Measurements from ENCODE around the gene CEACAM4.
"Not testable (repeated sequence)": the region's sequence is repeated elsewhere in the genome, so short reads cannot be mapped to it uniquely, and the experiment has no call there.

The CEACAM4 gene

DNA sequence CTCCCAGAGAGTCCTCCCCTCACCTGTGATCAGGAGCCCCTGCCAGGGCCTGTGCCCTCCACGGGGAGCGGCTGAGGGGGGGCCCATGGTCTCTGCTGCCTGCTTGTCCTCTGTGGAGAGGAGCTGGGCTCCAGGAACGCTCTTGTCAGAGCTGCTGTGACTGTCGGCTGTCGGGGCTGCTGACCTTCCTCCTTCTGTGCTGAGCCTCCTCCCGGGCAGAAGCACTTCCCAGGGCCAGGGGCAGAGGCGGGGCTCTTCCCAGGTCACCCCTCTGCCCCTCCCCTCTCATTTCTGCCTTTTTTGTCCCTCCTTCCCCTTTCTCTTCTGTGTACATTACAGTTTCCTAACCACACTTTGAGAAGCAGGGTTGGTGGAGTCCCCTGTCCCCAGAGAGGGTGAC, at the start of gene CEACAM4:
Gene CEACAM4 (minus strand): TSS at position 198 of the 400 bp plus-strand sequence. CDS start 111 bp downstream, at position 87.
- no peak for DNase-seq

DNA sequence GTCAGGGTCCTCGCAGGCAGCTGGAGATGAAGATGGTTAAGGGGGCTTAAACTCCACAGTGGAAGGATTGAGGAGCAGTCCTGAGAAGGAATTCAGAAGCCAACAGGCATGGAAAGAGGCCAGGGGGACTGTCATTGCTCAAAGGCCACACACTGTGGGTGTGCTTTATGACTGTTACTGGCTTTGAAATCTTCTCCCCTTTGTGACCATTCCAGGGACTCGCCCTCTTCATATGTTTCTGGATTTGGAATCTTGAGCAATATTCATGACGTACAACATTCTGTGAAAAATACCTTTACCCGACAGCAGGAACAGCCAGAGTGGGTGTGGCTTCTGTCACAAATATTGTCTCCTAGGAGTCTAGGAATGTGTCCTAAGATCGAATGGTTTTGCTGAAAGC, 44.6 kb upstream of the CEACAM4 start:
- no peak for DNase-seq

DNA sequence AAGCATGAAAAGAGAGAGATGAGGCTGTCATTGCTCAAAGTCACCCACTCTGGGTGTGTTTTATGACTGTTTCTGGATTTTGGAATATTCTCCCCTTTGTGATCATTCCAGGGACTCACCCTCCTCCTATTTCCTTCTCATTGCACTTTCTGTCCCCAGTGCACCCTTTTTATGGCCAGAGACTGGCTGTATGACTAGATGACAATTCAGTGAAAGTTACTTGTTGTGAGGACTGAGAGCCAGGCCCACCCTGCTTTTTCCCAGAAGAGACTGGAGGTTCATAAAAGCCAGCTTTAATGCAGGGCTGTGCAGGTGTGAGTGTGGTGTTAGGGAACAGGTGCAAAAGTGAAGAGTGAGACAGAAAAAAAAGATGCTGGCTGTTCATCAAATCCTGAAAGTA, 43.9 kb upstream of the CEACAM4 start:
- DNase-seq = no peak

DNA sequence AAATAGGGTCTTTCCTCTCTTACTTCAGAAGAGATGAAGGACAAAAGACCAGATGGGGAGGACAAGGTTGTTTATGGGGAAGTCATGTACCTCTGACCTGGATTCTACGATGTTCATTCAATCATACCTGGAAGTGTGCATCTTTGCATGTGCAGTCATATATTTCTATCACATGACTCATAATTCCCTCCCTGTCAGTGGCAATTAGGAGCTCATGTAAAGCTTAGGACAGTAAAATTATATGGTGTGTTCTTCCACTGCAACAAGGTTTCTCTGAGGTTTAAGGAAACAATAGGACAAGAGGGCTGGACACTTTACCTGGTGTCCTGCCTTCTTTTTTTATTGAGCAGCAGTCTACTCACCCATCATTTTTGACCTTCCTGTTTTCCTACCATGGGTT, 41.4 kb upstream of the CEACAM4 start:
- no peak for DNase-seq

DNA sequence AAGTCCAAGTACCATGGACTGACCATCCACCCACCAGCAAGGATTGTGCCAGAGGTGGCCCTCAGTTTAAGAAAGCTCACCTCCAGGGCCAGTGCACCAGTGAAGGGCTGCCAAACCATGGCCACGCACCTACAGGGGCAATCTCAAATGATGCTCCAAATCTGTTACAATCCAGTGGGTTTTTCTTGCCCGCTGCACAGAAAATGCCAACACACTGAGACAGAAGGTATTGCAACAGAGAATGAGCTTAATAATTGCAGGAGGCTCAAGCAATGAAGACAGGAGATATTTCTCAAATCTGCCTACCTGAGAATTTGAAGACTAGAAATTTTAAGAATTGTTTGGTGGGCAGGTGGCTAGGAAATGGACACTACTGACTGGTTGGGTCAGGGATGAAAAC, 39.2 kb upstream of the CEACAM4 start:
- DNase-seq = no peak

DNA sequence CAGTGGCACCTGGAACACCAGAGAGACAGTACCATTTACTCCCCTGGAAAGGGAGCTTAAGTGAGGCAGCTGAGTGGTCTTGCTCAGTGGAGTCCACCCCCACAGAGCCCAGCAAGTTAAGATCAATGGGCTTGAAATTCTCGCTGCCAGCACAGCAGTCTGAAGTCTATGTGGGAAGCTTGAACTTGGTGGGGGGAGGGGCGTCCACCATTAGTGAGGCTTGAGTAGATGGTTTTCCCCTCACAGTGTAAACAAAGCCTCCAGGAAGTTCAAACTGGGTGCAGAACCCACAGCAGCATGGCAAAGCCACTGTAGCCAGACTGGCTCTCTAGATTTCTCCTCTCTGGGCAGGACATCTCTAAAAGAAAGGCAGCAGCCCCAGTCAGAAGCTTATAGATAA, 30.3 kb upstream of the CEACAM4 start:
- DNase-seq = no peak

DNA sequence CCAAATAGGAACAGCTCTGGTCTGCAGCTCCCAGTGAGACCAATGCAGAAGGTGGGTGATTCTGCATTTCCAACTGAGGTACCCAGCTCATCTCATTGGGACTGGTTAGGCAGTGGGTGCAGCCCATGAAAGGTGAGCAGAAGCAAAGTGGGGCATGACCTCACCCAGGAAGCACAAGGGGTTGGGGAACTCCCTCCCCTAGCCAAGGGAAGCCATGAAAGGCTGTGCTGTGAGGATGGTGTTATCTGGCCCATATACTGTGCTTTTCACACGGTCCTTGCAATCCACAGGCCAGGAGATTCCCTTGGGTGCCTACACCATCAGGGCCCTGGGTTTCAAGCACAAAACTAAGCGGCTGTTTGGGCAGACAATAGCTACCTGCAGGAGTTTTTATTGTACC, 29.9 kb upstream of the CEACAM4 start:
- DNase-seq = not testable (repeated sequence)

DNA sequence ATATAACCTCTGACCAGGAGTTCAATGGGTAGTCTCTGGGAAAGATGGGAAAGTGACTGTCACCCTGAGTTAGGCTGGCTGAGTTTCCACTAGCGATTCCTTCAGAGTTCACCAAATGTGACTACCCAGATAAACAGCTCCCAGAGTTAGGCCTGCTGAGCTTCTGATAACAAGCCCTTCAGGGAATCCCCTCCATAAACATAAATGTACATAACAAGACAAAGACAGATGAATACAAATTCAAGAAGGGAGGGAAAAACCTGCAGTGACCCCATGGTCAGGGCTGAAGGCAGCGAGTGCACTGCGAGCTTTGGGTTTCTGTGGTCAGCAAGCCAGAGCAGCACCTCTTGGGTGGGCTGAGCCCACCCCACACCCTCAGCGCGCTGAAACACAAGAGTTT, 25.4 kb upstream of the CEACAM4 start:
- DNase-seq = no peak

DNA sequence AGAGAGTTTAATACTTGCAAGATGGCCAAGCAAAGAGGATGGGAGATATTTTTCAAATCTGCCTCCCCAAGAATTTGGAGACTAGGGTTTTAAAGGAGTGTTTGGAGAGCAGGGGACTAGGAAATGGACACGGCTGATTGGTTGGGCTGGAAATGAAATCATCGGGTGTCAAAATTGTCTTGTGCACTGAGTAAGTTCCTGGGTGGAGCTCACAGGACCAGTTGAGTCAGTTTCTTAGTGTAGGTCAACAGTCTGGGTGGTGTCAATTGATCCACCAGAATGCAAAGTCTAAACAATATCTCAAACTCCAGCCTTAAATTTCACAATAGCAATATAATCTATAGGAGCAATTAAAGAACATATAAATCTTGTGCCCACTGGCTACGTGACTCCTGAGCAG, 23.0 kb upstream of the CEACAM4 start:
- DNase-seq = no peak

DNA sequence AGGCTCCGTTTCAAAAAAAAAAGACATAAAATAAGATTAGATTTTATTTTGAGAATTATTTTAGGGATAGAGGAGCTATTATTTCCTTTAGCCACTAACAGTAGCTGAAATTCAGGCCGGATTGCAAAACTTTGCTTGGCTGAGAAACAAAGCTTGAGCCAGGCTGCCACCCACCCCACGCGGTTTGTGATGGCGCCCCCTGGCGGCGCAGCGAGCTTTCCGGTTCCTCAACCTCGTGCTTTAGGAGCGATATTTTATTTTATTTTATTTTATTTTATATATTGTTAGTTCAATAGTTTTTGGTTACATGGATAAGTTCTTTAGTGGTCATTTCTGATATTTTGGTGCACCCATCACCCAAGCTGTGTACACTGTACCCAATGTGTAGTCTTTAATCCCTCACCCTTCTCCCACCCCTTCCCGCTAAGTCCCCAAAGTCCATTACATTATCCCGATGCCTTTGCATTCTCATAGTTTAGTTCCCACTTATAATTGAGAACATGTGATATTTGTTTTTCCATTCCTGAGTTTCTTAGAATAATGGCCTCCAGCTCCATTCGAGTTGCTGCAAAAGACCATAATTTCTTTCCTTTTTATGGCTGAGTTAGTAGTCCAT, 19.8 kb upstream of the CEACAM4 start:
- DNase-seq = no peak

DNA sequence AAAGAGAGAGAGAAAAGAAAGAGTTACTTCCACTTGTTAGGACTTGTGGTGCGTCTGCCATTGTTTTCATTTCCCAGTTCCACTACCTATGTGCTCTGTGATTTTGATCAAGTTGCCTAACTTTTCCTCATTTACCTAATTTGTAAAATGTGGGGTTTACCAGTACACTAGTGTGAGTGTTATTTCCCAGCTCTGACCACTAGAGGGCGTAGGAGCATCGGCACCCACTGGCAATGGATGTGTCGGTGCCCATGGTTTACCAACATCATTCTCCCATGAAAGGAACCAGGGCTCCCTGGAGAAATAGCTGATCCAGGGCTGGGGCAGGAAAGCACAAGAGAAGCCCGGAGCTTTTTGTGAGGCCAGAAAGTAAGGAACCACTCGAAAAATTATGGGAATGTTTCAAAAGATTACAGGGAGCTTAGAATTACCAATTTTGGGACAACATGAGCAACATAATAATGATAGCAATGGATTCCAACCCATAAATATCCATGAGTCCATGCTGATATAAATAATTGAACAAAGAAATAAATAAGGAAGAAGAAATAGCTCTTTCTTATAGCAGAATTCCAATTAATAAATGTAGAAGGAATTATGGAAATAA, 15.1 kb upstream of the CEACAM4 start:
- DNase-seq = peak; percentile 71

DNA sequence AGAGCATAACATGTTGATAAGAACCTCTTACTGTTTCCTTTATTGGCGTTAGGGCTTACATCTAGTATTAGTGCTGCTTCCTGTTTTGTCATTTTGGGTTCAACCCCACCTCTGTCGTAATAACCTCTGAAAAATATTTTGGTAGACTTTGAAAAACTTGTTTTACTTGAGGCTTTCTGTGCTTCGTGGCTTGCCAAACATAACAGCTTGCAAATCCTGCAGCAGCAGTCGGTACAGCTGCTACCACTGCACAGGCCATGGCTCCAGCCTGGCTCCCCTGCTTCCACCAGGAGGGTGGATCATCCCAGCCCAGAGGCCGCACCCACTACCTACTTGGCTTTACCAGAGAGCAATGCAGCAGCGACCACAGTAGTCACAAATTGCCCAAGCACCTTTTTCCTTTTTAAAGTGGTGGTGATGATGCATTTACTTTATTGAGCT, 11.8 kb upstream of the CEACAM4 start:
- DNase-seq = no peak

DNA sequence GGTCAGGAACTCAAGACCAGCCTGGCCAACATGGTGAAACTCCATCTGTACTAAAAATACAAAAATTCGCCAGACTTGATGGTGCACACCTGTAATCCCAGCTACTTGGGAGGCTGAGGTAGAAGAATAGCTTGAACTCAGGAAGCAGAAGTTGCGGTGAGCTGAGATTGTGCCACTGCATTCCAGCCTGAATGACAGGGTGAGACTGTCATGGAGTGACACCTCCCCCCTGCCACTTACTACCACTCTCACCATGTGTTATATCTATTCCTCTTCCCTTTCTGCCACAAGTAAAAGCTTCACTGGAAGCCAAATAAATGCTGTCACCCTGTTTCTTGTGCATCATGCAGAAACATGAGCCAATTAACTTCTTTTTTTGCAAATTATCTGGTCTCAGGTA, 10.6 kb upstream of the CEACAM4 start:
- DNase-seq = no peak

DNA sequence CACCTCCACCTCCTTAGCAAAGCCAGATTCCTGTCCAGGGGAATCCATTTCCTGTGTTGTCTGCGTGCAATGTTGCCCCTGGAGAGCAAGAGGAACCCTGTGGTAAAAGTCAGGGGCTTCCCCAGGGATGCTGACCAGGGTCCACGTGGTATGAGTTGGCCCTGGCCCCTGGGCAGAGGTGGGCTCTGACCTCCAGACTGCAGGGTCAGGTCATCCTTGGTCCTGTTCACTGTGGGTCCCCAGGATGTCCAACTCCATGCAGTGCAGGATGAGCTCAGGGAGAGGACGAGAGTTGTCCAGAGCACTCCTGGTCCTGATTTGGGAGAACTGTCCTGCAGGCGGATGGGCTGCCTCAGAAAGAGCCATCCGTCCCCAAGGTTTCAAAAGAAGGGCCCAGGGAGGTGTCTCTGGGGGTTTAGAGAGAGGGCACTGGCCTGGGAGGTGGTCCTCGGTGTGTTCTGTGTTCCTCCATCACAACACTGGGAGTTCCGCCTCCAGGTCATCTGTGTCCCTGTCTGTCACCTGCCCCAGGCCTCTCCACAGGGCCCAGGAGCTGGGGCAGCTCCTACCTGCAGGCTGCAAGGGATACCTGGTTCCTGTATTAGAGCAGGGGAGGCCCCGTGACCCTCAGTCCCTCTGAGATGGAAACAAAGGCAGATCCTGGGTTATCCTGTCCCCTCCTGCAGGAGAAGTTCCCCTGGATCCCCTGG, 1.2 kb upstream of the CEACAM4 start:
- DNase-seq = no peak

DNA sequence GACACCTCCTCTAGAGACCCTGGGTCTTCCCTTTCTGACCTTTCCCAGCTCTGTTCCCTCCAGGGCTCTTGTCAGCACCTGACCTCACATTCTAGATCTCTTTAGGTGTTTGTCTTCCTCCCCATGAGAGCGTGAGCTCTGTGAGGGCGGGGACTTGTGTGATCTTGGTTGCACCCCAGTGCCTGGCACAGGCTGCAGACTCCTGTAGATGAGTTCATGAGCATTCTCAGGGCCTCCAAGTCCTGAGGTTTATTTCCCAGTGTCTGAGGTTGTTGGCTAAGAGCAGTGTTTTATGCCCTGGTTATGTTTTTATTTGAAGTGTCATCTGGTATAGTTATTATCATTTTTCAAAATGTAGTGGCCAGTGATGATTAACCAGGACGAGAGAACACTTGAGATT, 596 bp downstream of the CEACAM4 start:
- DNase-seq = no peak

DNA sequence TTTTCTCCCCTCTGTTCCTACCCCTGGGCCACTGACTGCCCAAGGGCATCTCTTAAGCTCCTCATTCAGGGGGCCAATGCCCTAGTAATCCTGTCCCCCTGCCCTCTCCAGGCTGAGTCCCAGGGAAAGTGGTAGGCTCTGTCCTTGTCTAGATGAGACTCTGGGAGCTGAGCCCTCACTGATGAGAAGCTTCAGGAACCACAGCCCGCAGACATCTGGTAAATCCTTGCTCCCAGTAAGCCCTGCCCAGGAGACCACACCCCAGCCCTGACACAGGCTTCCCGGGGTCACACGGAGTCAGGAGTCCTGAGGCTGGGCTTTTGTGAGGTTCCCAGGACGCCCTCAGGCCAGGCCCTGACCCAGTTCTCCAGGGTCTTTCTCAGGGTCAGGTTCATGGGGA, 1.9 kb downstream of the CEACAM4 start:
- no peak for DNase-seq

DNA sequence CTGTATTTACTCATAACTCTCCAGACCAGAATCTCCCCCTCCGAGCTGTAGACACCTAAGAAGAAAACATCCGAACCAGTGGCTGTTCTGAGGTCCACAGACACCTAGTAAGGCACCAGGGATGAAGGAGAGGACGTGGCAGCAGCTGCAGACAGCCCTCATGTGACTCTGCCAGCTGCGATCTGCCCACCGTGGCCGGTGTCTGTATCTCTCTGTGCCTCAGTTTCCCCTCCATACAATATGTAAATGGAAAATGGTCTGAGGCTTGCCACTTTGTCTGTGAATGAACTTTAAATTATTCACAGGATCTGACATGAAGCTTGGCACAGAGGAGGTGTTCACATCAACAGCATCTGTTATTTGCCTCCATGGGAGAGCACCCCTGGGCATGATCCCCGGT, 2.4 kb downstream of the CEACAM4 start:
- DNase-seq = no peak

DNA sequence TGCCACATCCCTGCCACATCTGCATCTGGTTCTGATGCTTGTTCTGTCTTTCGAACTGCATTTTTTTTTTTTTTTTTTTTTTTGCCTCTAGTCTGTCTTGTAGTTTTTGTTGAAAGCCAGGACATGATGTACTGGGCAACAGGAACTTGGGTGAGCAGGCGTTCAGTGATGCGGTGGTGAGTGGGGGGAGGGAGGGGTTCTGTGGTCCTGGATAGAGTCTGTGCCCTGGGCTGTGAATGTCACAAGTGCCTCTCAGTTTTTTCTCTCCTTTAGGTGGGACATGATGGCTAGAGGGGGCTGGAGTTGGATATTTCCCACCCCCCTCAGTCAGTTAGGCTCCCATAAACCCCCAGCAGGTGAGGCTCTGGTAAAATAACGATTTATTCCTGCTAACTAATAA, 3.5 kb downstream of the CEACAM4 start:
- no peak for DNase-seq

DNA sequence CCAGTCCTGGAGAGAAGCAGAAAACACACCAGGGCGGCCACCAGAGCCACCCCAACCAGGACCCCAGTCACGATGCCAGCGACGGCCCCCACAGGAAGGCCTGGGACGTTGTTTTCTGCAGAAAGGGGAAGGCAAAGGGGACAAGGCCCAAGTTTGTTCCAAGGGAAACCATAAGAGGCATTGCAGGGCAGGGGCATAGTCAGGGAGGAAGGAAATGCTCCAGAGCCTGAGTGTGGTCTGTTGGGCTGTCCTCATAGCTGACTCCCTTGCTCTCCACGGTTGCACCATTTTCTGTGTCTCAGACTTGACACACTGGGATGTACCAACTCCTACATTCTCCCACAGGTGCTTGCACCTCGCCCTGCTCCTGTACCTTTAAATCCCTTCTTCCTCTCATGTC, 5.2 kb downstream of the CEACAM4 start:
- DNase-seq = no peak

DNA sequence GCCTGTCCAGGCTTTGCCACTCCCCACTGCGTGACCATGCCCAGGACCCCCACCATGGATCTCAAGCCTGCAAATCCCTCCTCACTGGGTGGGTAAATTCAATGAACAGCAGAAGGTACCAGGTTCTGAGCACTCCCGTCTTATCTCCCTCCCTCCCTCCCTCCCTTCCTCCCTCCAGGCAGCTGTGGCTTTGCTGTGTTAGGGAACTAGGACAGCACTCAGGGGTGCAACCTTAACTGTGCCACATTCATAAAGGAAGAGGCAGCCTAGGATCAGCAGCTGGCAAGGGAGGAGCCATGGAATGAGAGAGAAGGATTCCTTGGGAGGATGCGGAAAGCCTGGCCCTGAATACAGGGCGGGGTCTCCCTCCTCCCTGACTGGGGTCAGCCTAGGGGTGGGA, 5.6 kb downstream of the CEACAM4 start:
- no peak for DNase-seq

DNA sequence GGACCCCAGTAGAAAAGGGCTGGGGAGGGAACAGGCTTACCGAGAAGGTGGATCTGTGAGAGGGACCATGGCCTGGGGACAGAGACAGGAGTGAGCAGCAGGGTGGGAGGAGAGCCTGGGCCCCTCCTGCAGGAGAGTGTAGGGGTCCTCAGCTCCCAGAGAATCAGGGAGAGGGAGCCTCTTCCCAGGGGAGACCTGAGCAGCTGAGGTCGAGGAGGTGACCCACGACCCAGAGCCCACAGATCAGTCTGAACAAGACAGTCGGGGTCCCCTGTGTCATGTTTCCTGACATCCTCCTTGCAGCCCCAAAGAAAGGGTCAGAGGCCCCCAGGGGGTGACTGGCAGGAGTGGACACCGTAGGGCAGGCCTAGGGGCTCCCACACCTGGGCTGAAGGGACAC, 6.7 kb downstream of the CEACAM4 start:
- no peak for DNase-seq

DNA sequence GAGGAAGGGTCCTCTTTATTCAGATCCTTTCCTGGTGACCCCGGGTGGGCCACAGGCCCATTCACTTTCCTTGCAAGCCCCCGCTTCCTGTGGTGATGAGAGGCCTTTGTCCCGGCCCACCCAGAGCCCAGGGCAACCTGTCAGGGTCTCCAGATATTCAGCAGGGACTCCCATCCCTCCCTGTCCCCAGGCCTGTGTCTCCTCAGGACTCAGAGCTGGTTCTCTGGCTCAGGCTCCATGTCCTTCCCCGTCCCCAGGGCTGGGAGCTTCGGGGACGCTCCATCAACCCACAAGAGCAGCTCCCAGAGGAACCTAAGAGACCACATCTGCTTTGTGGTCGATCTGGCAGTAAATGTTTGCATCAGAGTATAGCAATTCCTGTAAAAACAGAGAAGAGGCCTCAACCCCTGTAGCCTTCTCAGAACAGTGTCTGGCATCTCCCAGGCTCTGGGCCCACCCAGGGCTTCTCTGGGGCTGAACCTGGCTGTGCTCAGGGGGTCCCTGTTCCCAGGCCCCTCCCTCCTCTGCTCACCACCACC, 7.8 kb downstream of the CEACAM4 start:
- no peak for DNase-seq

DNA sequence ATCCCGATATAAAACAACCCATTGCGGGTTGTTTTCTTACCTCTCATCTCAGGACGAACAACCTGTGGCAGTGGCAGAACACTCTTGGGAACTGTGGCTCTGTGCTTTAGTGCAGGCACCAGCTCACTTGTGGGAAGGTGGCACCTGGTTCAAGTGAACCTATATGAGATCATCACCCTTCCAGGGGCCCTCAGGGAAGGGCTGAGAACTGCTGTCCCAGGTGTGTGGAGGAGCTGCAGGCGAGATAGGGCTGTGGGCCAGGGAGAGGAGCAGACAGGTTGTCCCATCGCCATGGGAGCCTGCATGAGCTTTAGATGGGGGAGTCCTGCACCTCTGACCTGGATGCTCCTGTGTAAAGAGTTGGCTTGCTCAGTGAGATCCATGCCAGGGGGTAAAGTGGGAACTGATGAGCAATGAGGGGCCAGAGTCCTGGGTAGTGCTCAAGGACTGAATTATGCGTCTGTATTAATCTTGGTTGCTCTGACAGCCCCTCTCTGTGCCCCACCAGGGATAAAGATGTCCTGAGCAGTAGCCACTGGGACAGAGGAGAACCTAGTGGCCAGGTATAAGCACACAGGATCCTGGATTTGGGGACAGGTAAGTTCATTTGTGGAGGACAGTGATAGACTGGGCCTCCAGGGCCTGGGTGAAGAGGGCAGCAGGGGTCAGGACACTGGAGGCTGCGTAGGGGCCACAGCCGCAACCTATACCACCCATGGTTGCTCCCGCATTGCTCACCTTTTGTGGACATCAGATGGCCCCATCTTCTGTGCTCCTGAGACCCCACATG, 8.7 kb downstream of the CEACAM4 start:
- DNase-seq = no peak
